WI38 (cell line): ENCODE measurements around the gene ZSCAN20.
A peak's percentile ranks its signal among the peaks of the same experiment; 100 is the strongest.

Source experiments
- H3K4me3 ChIP-seq: 2 replicates; pipeline ENCODE4 v1.5.1; 2011; ENCODE audit warnings: low read depth, mild to moderate bottlenecking, control low read depth, low read length
- CTCF ChIP-seq: IDR thresholded peaks from 2 replicates; pipeline ENCODE4 v1.5.1; 2012; ENCODE audit warnings: low read depth, mild to moderate bottlenecking, control low read depth, low read length

ZSCAN20 gene

GRCh38 chr1:33469691-33470090 is 2.8 kb upstream of the ZSCAN20 start:
- no peak for TF ChIP-seq CTCF

GRCh38 chr1:33470495-33471012 is 1.9 kb upstream of the ZSCAN20 start:
- TF ChIP-seq CTCF, result peak; percentile 57
- H3K4me3 ChIP-seq, result no peak overlapping the region

More at GRCh38 chr1:33469691-33470090, 2.8 kb upstream of the ZSCAN20 start:
- no peak overlapping the region for H3K4me3 ChIP-seq

GRCh38 chr1:33471416-33471815 is 1.0 kb upstream of the ZSCAN20 start:
- no peak for TF ChIP-seq CTCF
- H3K4me3 ChIP-seq, result no peak overlapping the region

GRCh38 chr1:33473900-33474299 is 1.5 kb downstream of the ZSCAN20 start:
- H3K4me3 ChIP-seq, result no peak overlapping the region
- TF ChIP-seq CTCF, result no peak

GRCh38 chr1:33477451-33477850 is 5.0 kb downstream of the ZSCAN20 start:
- TF ChIP-seq CTCF, result no peak
- H3K4me3 ChIP-seq, result no peak overlapping the region

- no peak for TF ChIP-seq CTCF
- no peak overlapping the region for H3K4me3 ChIP-seq
Measured at GRCh38 chr1:33482412-33482811, 10.0 kb downstream of the ZSCAN20 start.

GRCh38 chr1:33488624-33489023 is 16.2 kb downstream of the ZSCAN20 start:
- TF ChIP-seq CTCF, result no peak
- no peak overlapping the region for H3K4me3 ChIP-seq
